CD4-positive, alpha-beta memory T cell (primary cell): ENCODE results near the gene MAPKAPK2. TPM values are rescaled to one million over a fixed set of nuclear protein-coding genes. Genes with fewer than 3 reads are reported as not detected.
A peak's percentile ranks its signal among the peaks of the same experiment; 100 is the strongest.

Experiments
- CTCF ChIA-PET: fragments of 350-600 bp; sonication (Branson Sonifier 250); formaldehyde crosslinking; loops from one replicate; lab custom pipeline; 2021; ENCODE audit warnings: inconsistent platforms; ENCODE audit not compliant: partially characterized antibody; lab: Charles Lee
- POLR2A ChIA-PET: fragments of 350-600 bp; sonication (Branson Sonifier 250); formaldehyde crosslinking; loops from one replicate; lab custom pipeline; 2021; ENCODE audit not compliant: partially characterized antibody; lab: Charles Lee
- DNase-seq, 5 donors: peaks; one replicate each; pipeline versions ENCODE4 v3.0.0 to v3.0.0-alpha.2; 2020 to 2022; ENCODE audit warnings: mixed read lengths in 1 of 5
- H3K27ac ChIP-seq: one replicate; pipeline ENCODE4 v1.7.0; 2013; ENCODE audit warnings: low read depth, low read length
- H3K27me3 ChIP-seq: 2 replicates; pipeline ENCODE4 v1.7.0; 2013; ENCODE audit warnings: mild to moderate bottlenecking, low read length, moderate library complexity; ENCODE audit not compliant: insufficient read depth
- H3K36me3 ChIP-seq: 2 replicates; pipeline ENCODE4 v1.7.0; 2013; ENCODE audit warnings: mild to moderate bottlenecking, low read length, moderate library complexity; ENCODE audit not compliant: insufficient read depth
- H3K4me1 ChIP-seq: 2 replicates; pipeline ENCODE4 v1.7.0; 2013; ENCODE audit warnings: mild to moderate bottlenecking, low read length, moderate library complexity; ENCODE audit not compliant: insufficient read depth
- H3K4me3 ChIP-seq, 2 donors: one replicate each; pipeline ENCODE4 v1.7.0; 2013; ENCODE audit warnings: low read length in 2 of 2, mild to moderate bottlenecking in 1 of 2
- H3K9me3 ChIP-seq, 2 donors: one replicate each; pipeline ENCODE4 v1.7.0; 2013; ENCODE audit warnings: low read length in 2 of 2, control low read depth in 1 of 2; ENCODE audit not compliant: control insufficient read depth in 1 of 2
- H3K27ac Mint-ChIP-seq, 7 donors: one replicate each; pipeline ENCODE4 v1.8.0; 2020 to 2021; ENCODE audit warnings: mixed read lengths in 7 of 7, mild to moderate bottlenecking in 6 of 7, inconsistent platforms in 3 of 7, moderate library complexity in 3 of 7
- H3K27me3 Mint-ChIP-seq, 2 donors: one replicate each; pipeline ENCODE4 v1.8.0; 2020 to 2021; ENCODE audit warnings: mixed read lengths in 2 of 2
- H3K36me3 Mint-ChIP-seq, 2 donors: one replicate each; pipeline ENCODE4 v1.8.0; 2020 to 2021; ENCODE audit warnings: mixed read lengths in 2 of 2, inconsistent platforms in 1 of 2, mild to moderate bottlenecking in 1 of 2
- H3K4me1 Mint-ChIP-seq, 4 donors: one replicate each; pipeline ENCODE4 v1.8.0; 2020 to 2021; ENCODE audit warnings: mixed read lengths in 4 of 4, mild to moderate bottlenecking in 1 of 4
- H3K4me3 Mint-ChIP-seq, 8 donors: one replicate each; pipeline ENCODE4 v1.8.0; 2020 to 2021; ENCODE audit warnings: mixed read lengths in 8 of 8, mild to moderate bottlenecking in 7 of 8, moderate library complexity in 6 of 8, inconsistent platforms in 3 of 8
- H3K9me3 Mint-ChIP-seq, 8 donors: one replicate each; pipeline ENCODE4 v1.8.0; 2020 to 2021; ENCODE audit warnings: mixed read lengths in 8 of 8, mild to moderate bottlenecking in 5 of 8, inconsistent platforms in 3 of 8, moderate library complexity in 1 of 8
- intact Hi-C: fragments of 100-400 bp; cut with micrococcal nuclease; formaldehyde crosslinking; loops from one replicate; pipeline ENCODE4 v1.15.1; 2023
- polyA plus RNA-seq, 2 donors: library from polyadenylated mRNA; unstranded; fragments of 300-500 nt; fragmentation: Illumina TruSeq; gene quantifications; one replicate each; pipeline ENCODE4 v1.2.3, GENCODE V29; 2021
- total RNA-seq, 2 experiments: library from RNA; stranded (reverse); gene quantifications; one replicate each; pipeline ENCODE4 v1.2.3, GENCODE V29; 2021

Gene MAPKAPK2
- total and polyA plus RNA-seq, 4 experiments from 2014 or later, result 1.3 to 72.8 (median 37.8) TPM

- ChIA-PET POLR2A (interaction anchor here (1.0 to 1.1 kb wide), 2 partner anchors 13 to 199 kb away, joined by 3 to 4 read pairs; no protein-coding TSS in a partner anchor), CTCF (interaction anchor here (0.9 to 2.4 kb wide), 9 partner anchors 8 to 330 kb away, joined by 3 to 10 read pairs (median 4); no protein-coding TSS in a partner anchor)
- no peaks in the 10 kb centered on the region for H3K36me3 Mint-ChIP-seq
- H3K4me1 Mint-ChIP-seq, result peaks cover 56 to 82% (median 71%) of the 10 kb centered on the region in 4 donors
- H3K27me3 Mint-ChIP-seq, result no peaks in the 10 kb centered on the region
- peaks cover 64% of the 10 kb centered on the region for H3K4me1 ChIP-seq
- H3K4me3 Mint-ChIP-seq, result peak overlapping the region in 1 of 8 donors; percentile 4
- no peak for DNase-seq
- no peaks in the 10 kb centered on the region for H3K36me3 ChIP-seq
- no peak overlapping the region for H3K4me3 ChIP-seq
- peaks cover 0 to 4% (median 0%) of the 10 kb centered on the region in 8 donors for H3K9me3 Mint-ChIP-seq
- H3K27ac ChIP-seq, result no peak overlapping the region
- intact Hi-C loops, result loop anchor here (5.0 kb wide), 1 partner anchor 37 kb away; the partner anchor contains the start of gene MAPKAPK2
- H3K9me3 ChIP-seq, result no peaks in the 10 kb centered on the region
- H3K27me3 ChIP-seq, result no peaks in the 10 kb centered on the region
- peak overlapping the region in 5 of 7 donors; percentile 37 to 76 (median 62) for H3K27ac Mint-ChIP-seq
These were observed 34.6 kb downstream of the MAPKAPK2 start for GRCh38 chr1:206719169-206719839.

GRCh38 chr1:206721454-206721853 lies 36.7 kb downstream of the MAPKAPK2 start:
- no peak for DNase-seq
- Mint-ChIP-seq H3K4me1 (peaks cover 50 to 82% (median 67%) of the 10 kb centered on the region in 4 donors), H3K27me3 (no peaks in the 10 kb centered on the region), H3K9me3 (peaks cover 0 to 1% (median 0%) of the 10 kb centered on the region in 8 donors), H3K36me3 (peaks cover 0 to 4% of the 10 kb centered on the region in 2 donors), H3K27ac (peak overlapping the region in 2 of 7 donors; percentile 6 to 29), H3K4me3 (no peak overlapping the region)
- Histone ChIP-seq H3K27ac (no peak overlapping the region), H3K36me3 (no peaks in the 10 kb centered on the region), H3K27me3 (no peaks in the 10 kb centered on the region), H3K9me3 (no peaks in the 10 kb centered on the region), H3K4me1 (peaks cover 64% of the 10 kb centered on the region), H3K4me3 (no peak overlapping the region)
- intact Hi-C loops, result no loop called here
- ChIA-PET CTCF (interaction anchor here (0.7 to 2.4 kb wide), 4 partner anchors 13 to 284 kb away, joined by 3 to 6 read pairs (median 4); no protein-coding TSS in a partner anchor), POLR2A (no interaction called here)

GRCh38 chr1:206722751-206723461 lies 38.2 kb downstream of the MAPKAPK2 start:
- no peak overlapping the region for H3K27ac ChIP-seq
- H3K27ac Mint-ChIP-seq, result peak overlapping the region in 3 of 7 donors; percentile 23 to 68 (median 33)
- no peaks in the 10 kb centered on the region for H3K9me3 ChIP-seq
- H3K27me3 ChIP-seq, result no peaks in the 10 kb centered on the region
- H3K27me3 Mint-ChIP-seq, result no peaks in the 10 kb centered on the region
- H3K9me3 Mint-ChIP-seq, result no peaks in the 10 kb centered on the region
- peaks cover 42 to 76% (median 61%) of the 10 kb centered on the region in 4 donors for H3K4me1 Mint-ChIP-seq
- peaks cover 0 to 4% of the 10 kb centered on the region in 2 donors for H3K36me3 Mint-ChIP-seq
- H3K4me3 ChIP-seq, result no peak overlapping the region
- H3K4me3 Mint-ChIP-seq, result no peak overlapping the region
- DNase-seq, result no peak
- peaks cover 54% of the 10 kb centered on the region for H3K4me1 ChIP-seq
- intact Hi-C loops, result no loop called here
- H3K36me3 ChIP-seq, result no peaks in the 10 kb centered on the region
- POLR2A ChIA-PET, result no interaction called here
- CTCF ChIA-PET, result interaction anchor here (0.7 to 5.3 kb wide), 12 partner anchors 9 to 282 kb away, joined by 3 to 92 read pairs (median 3); no protein-coding TSS in a partner anchor

GRCh38 chr1:206723462-206723804 lies 38.7 kb downstream of the MAPKAPK2 start:
- CTCF ChIA-PET, result interaction anchor here (0.7 to 5.3 kb wide), 10 partner anchors 9 to 281 kb away, joined by 3 to 92 read pairs (median 4); no protein-coding TSS in a partner anchor
- no peak for DNase-seq
- H3K4me1 Mint-ChIP-seq, result peaks cover 44 to 77% (median 59%) of the 10 kb centered on the region in 4 donors
- peak overlapping the region in 1 of 7 donors; percentile 33 for H3K27ac Mint-ChIP-seq
- no peak overlapping the region for H3K4me3 Mint-ChIP-seq
- peaks cover 49% of the 10 kb centered on the region for H3K4me1 ChIP-seq
- H3K36me3 ChIP-seq, result no peaks in the 10 kb centered on the region
- H3K9me3 ChIP-seq, result no peaks in the 10 kb centered on the region
- intact Hi-C loops, result no loop called here
- no peaks in the 10 kb centered on the region for H3K27me3 Mint-ChIP-seq
- no peaks in the 10 kb centered on the region for H3K27me3 ChIP-seq
- POLR2A ChIA-PET, result no interaction called here
- no peaks in the 10 kb centered on the region for H3K9me3 Mint-ChIP-seq
- H3K36me3 Mint-ChIP-seq, result peaks cover 0 to 6% of the 10 kb centered on the region in 2 donors
- no peak overlapping the region for H3K27ac ChIP-seq
- H3K4me3 ChIP-seq, result no peak overlapping the region

GRCh38 chr1:206723805-206724472 lies 39.2 kb downstream of the MAPKAPK2 start:
- CTCF ChIA-PET, result interaction anchor here (0.9 to 5.3 kb wide), 20 partner anchors 10 to 258 kb away, joined by 3 to 95 read pairs (median 6); partner anchors contain the start of gene DYRK3
- intact Hi-C loops, result no loop called here
- Histone ChIP-seq H3K27me3 (no peaks in the 10 kb centered on the region), H3K27ac (no peak overlapping the region), H3K9me3 (no peaks in the 10 kb centered on the region), H3K4me1 (peaks cover 44% of the 10 kb centered on the region), H3K36me3 (peaks cover 4% of the 10 kb centered on the region), H3K4me3 (no peak overlapping the region)
- H3K27ac Mint-ChIP-seq, result peak overlapping the region in 6 of 7 donors; percentile 7 to 83 (median 50)
- peak overlapping the region in 1 of 8 donors; percentile 64 for H3K4me3 Mint-ChIP-seq
- no peak for DNase-seq
- peaks cover 0 to 8% of the 10 kb centered on the region in 2 donors for H3K36me3 Mint-ChIP-seq
- POLR2A ChIA-PET, result no interaction called here
- peaks cover 39 to 72% (median 56%) of the 10 kb centered on the region in 4 donors for H3K4me1 Mint-ChIP-seq
- no peaks in the 10 kb centered on the region for H3K9me3 Mint-ChIP-seq
- no peaks in the 10 kb centered on the region for H3K27me3 Mint-ChIP-seq

- Mint-ChIP-seq H3K27me3 (no peaks in the 10 kb centered on the region), H3K9me3 (no peaks in the 10 kb centered on the region), H3K27ac (peak overlapping the region in 6 of 7 donors; percentile 60 to 90 (median 76)), H3K36me3 (peaks cover 13 to 20% of the 10 kb centered on the region in 2 donors), H3K4me1 (peaks cover 33 to 61% (median 46%) of the 10 kb centered on the region in 4 donors), H3K4me3 (peak overlapping the region in 2 of 8 donors; percentile 43 to 57)
- Histone ChIP-seq H3K27me3 (no peaks in the 10 kb centered on the region), H3K4me3 (no peak overlapping the region), H3K36me3 (peaks cover 18% of the 10 kb centered on the region), H3K4me1 (peaks cover 32% of the 10 kb centered on the region), H3K9me3 (no peaks in the 10 kb centered on the region), H3K27ac (no peak overlapping the region)
- intact Hi-C loops, result loop anchor here (5.0 kb wide), 1 partner anchor 352 kb away; no protein-coding TSS in a partner anchor
- peak in 4 of 5 donors; percentile 47 to 60 (median 56) for DNase-seq
- CTCF ChIA-PET, result interaction anchor here (0.9 to 5.3 kb wide), 45 partner anchors 10 to 261 kb away, joined by 3 to 95 read pairs (median 6); partner anchors contain the start of genes DYRK3 and FCMR
- POLR2A ChIA-PET, result interaction anchor here (1.6 to 2.9 kb wide), 4 partner anchors 10 to 187 kb away, joined by 3 to 12 read pairs (median 8); no protein-coding TSS in a partner anchor
These were observed 40.6 kb downstream of the MAPKAPK2 start for GRCh38 chr1:206725109-206725963.
